ENCODE results near the gene OCA2.

GRCh38 chr15:28140062-28140461 lies 40.9 kb upstream of the OCA2 start:
- TF ChIP-seq BACH1 (IDR thresholded peaks at IDR 0.05; ENCODE audit: low read length) (no peak), POLR2AphosphoS5 (IDR thresholded peaks at IDR 0.05; ENCODE audit: low read depth, low read length) (no peak)

Measured in H1 (cell line).